ENCODE data around the gene TKTL1. TPM values are rescaled to one million over a fixed set of nuclear protein-coding genes. Genes with fewer than 3 reads are reported as not detected.
"Not testable (repeated sequence)": the region's sequence is repeated elsewhere in the genome, so short reads cannot be mapped to it uniquely, and the experiment has no call there.

The TKTL1 gene
- total RNA-seq, 1 experiment from 2014 or later = not detected

DNA sequence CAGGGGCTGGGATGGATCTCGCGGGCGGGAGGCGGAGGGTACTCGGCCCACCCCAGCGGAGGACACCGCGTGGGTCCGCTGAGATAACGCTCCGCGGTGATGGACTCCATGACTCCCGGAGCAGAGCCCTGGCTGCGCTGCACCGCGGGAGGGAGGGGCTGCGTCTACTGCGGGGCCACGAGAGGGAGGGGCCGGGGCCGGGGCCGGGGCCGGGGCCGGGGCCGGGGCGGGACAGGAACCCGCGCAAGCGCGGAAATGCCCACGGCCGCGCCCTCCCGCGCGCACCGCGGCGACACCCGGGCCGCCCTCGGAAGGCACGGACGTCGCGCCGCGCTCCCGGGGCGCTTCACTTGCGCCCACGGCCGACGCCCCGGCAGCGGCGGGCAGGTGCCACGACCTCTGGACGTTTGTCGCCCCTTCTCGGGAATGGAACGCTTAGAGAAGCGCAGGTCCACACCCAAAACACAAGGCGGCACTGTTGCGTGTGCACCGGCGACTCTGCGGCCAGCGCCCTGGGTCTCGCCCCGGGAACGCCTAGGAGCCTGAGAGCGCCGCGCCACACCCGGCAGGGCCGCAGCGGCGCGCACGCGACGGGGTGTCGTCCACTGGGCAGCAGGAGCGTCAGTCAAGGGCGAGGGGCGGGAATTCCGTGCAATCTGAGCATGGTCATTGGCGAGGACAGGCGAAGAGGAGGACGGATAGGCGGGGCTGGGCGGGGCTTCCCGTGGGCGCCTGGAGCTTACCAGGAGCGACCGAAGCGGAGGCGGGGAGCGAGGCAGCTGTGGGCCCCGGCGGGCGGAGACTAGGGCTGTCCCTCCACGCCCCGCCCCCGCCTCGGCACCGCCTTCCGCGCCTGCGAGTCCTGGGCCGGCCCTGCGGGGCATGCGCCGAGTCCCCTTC lies 46.1 kb downstream of the TKTL1 start:
- not testable (repeated sequence) for H3K9me3 ChIP-seq (replicated peaks); H3K4me1 ChIP-seq (replicated peaks); H3K27ac ChIP-seq; H3K4me3 ChIP-seq; DNase-seq (ENCODE audit: low read depth in 1 of 2, low spot score in 2 of 2); H3K36me3 ChIP-seq; H3K27me3 ChIP-seq (replicated peaks)

- not testable (repeated sequence) for H3K4me1 ChIP-seq (replicated peaks); H3K36me3 ChIP-seq; H3K4me3 ChIP-seq; H3K27me3 ChIP-seq (replicated peaks); H3K9me3 ChIP-seq (replicated peaks); H3K27ac ChIP-seq; DNase-seq (ENCODE audit: low read depth in 1 of 2, low spot score in 2 of 2)
Observed at GRCh38 chrX:154343063-154343462, 47.5 kb downstream of the TKTL1 start.

DNA sequence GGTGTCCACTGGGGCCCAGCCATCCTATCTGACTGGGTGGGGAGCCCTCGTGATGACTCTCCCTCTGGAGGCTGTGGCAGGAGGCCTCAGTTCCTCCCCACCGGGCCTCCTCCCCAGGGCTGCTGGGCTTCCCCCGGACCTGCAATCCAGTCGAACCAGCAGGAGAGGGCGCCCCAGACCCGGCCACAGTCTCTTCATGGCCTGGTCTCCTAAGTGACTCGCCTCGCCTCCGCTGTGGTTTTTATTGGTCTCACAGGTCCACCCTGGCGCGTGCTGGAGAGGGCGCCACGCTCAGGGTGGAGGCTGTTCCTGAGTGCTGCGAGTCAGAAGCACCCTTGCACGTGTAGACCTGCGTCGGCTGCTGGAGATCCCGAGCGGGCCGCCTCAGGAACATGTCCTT lies 48.0 kb downstream of the TKTL1 start:
- DNase-seq (ENCODE audit: low read depth in 1 of 2, low spot score in 2 of 2); H3K36me3 ChIP-seq; H3K27me3 ChIP-seq (replicated peaks); H3K27ac ChIP-seq; H3K9me3 ChIP-seq (replicated peaks); H3K4me3 ChIP-seq: not testable (repeated sequence)
- peaks cover 15% of the 10 kb centered on the region for H3K4me1 ChIP-seq (replicated peaks)

DNA sequence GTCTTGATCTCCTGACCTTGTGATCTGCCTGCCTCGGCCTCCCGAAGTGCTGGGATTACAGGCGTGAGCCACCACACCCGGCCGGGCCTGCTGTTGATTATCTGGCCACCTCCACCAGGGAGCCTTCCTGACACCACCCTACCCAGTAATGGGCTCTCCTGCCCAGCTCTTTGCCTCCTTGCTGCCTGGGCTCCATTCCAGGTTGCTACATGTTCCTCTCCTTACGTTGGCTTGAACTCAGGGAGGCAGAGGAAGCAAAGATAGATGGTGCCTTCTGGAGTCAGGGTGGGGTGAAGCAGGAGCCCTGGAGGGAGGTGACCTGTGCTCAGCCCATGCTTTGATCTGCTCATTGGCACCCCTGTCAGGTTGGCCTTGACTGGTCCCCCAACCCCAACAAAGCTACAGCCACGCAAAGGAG lies 52.5 kb downstream of the TKTL1 start:
- Histone ChIP-seq H3K27me3 (replicated peaks) (no peaks in the 10 kb centered on the region), H3K27ac (no peak overlapping the region), H3K36me3 (peaks cover 53% of the 10 kb centered on the region), H3K4me3 (no peak overlapping the region), H3K4me1 (replicated peaks) (peaks cover 44% of the 10 kb centered on the region), H3K9me3 (replicated peaks) (no peaks in the 10 kb centered on the region; the same call in 1 of the 2 replicates)
- DNase-seq (ENCODE audit: low read depth in 1 of 2, low spot score in 2 of 2) = no peak

- Histone ChIP-seq H3K27ac (no peak overlapping the region), H3K9me3 (replicated peaks) (no peaks in the 10 kb centered on the region; the same call in 1 of the 2 replicates), H3K4me3 (no peak overlapping the region), H3K4me1 (replicated peaks) (peaks cover 44% of the 10 kb centered on the region), H3K27me3 (replicated peaks) (no peaks in the 10 kb centered on the region), H3K36me3 (peaks cover 59% of the 10 kb centered on the region)
- DNase-seq (ENCODE audit: low read depth in 1 of 2, low spot score in 2 of 2) = no peak
Observed at GRCh38 chrX:154348646-154349358, 53.2 kb downstream of the TKTL1 start.

DNA sequence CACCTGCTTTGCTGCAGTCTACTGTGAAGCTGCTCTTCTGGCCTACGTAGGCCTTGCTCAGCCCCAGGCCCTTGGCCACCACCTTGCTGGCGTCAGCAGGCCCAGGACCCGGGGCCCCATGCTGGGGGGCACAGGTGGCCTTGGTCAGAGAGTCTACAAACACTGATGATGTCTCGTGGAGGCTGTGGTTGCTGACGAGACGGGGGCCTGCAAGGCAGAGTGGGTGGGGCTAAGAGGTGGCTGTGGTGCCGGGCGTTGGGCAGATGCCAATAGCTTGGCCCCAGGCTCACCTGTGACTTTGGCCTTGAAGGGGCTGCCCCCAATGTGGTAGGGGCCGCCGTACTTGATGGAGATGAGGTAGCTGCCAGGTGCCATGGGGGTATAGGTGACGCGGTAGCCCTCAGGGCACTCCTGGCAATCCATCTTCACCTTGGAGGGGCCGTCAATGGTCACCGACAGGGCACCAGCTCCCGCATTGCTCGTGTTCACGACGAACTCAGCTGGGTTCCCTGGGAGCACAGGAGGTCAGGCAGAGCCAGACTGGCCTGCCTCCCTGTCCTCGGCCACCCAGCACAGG lies 53.9 kb downstream of the TKTL1 start:
- H3K36me3 ChIP-seq = peaks cover 66% of the 10 kb centered on the region
- H3K4me1 ChIP-seq (replicated peaks) = peaks cover 44% of the 10 kb centered on the region
- DNase-seq (ENCODE audit: low read depth in 1 of 2, low spot score in 2 of 2) = no peak
- no peak overlapping the region for H3K4me3 ChIP-seq
- no peaks in the 10 kb centered on the region for H3K27me3 ChIP-seq (replicated peaks)
- H3K27ac ChIP-seq = no peak overlapping the region
- H3K9me3 ChIP-seq (replicated peaks) = no peaks in the 10 kb centered on the region; the same call in 1 of the 2 replicates

DNA sequence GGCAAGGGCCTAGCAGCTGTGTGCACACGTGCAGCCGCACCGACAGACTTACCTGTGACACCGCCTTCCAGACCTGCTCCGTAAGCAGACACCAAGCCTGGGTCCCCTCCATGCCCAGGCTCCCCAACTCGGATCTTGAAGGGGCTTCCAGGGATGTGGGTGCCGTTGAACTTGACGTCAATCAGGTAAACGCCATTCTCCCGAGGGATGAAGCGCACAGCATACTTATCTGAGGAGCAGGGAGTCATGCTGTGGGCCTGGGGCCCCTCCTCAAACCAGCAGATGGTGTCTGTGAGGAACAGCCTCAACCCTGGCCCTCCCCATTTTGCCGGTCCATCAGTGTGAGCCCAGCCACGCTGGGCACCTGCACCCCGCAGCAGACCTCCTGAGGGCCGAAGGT lies 54.4 kb downstream of the TKTL1 start:
- no peak for DNase-seq (ENCODE audit: low read depth in 1 of 2, low spot score in 2 of 2)
- Histone ChIP-seq H3K4me3 (no peak overlapping the region), H3K9me3 (replicated peaks) (no peaks in the 10 kb centered on the region; the same call in 1 of the 2 replicates), H3K4me1 (replicated peaks) (peaks cover 44% of the 10 kb centered on the region), H3K27me3 (replicated peaks) (no peaks in the 10 kb centered on the region), H3K36me3 (peaks cover 71% of the 10 kb centered on the region), H3K27ac (no peak overlapping the region)

DNA sequence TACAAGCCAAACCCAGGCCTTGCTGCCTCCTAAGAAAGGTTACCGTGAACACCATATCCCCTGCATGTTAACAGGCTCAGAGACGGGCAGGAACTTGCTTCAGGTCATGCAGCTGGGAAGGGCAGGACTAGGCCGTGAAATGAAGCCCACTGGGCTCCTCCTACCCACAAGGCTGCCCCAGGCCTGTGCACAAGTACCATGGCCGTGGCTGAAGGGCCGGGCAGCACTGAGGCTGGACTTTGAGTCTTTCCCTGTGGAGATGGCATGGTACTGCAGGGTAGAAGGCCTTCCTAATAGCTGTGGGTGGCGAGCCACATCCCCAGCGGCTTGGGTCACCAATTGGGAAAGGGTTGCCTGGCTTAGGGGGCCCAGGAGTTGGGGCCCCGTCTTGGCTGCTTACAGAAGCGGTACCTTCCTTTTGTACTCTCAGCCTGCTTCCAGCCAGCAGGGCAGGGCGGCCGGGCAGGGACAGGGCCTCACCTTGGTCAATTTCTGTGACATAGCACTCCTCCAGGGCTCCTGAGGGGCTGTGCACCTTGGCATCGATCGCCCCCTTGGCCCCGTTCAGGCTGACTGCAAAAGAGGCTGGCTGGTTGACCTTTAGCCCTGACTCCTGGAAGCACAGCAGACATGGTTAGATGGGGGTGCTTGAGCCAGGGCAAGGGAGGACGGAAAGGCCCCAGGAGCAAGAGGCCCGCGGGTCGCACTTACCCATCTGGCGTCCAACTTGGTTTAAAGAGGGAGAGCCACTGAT lies 55.0 kb downstream of the TKTL1 start:
- DNase-seq (ENCODE audit: low read depth in 1 of 2, low spot score in 2 of 2) = no peak
- no peak overlapping the region for H3K4me3 ChIP-seq
- peaks cover 44% of the 10 kb centered on the region for H3K4me1 ChIP-seq (replicated peaks)
- no peaks in the 10 kb centered on the region; the same call in 1 of the 2 replicates for H3K9me3 ChIP-seq (replicated peaks)
- H3K27me3 ChIP-seq (replicated peaks) = no peaks in the 10 kb centered on the region
- peaks cover 77% of the 10 kb centered on the region for H3K36me3 ChIP-seq
- no peak overlapping the region for H3K27ac ChIP-seq

DNA sequence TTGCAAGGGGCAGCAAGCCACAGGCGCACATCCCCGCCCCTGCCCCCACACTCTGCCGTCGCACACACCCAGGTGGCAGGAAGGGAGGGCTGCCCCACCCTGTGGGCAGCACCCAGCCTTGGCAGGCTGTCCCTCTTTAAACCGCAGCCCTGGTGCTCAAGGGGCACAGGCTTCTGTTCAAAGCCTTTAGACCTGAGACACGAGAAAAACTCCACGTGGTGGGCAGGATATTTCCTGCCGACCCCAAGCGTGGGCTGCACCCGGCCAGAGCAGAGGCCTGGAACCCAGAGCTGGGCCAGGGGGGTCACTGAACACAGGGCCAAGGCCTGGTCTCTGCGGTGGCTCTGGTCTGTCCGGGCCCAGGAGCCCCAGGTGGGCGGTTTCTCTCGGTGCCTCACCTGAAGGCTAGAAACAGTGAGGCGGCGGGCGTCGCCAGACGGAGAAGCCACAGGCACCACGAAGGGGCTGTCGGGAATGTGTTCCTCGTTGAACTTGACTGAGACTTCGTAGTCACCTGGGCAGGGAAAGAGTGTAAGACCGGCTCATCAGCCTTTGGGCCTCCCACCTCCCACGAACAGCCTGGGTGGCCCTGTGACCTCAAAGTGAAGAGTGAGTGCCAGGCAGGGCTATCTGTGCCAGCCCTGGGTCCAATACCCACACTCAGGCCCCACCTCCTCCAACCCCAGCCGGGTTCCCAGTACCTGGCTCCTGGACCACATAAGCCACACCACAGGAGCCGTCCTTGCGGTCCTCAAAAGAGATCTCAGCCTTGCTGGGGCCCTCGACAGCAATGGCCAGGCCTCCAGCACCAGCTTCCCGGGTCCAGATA lies 55.8 kb downstream of the TKTL1 start:
- Histone ChIP-seq H3K27ac (no peak overlapping the region), H3K9me3 (replicated peaks) (no peaks in the 10 kb centered on the region; the same call in 1 of the 2 replicates), H3K27me3 (replicated peaks) (no peaks in the 10 kb centered on the region), H3K36me3 (peaks cover 85% of the 10 kb centered on the region), H3K4me1 (replicated peaks) (peaks cover 44% of the 10 kb centered on the region), H3K4me3 (no peak overlapping the region)
- DNase-seq (ENCODE audit: low read depth in 1 of 2, low spot score in 2 of 2) = no peak

GRCh38 chrX:154352012-154352401 lies 56.4 kb downstream of the TKTL1 start:
- H3K27me3 ChIP-seq (replicated peaks) = no peaks in the 10 kb centered on the region
- H3K4me3 ChIP-seq = no peak overlapping the region
- peaks cover 43% of the 10 kb centered on the region for H3K4me1 ChIP-seq (replicated peaks)
- H3K27ac ChIP-seq = no peak overlapping the region
- no peak for DNase-seq (ENCODE audit: low read depth in 1 of 2, low spot score in 2 of 2)
- H3K36me3 ChIP-seq = peaks cover 91% of the 10 kb centered on the region
- H3K9me3 ChIP-seq (replicated peaks) = no peaks in the 10 kb centered on the region; the same call in 1 of the 2 replicates

GRCh38 chrX:154352466-154352865 lies 56.9 kb downstream of the TKTL1 start:
- Histone ChIP-seq H3K4me3 (no peak overlapping the region), H3K36me3 (peaks cover 96% of the 10 kb centered on the region), H3K9me3 (replicated peaks) (no peaks in the 10 kb centered on the region), H3K27ac (no peak overlapping the region), H3K27me3 (replicated peaks) (no peaks in the 10 kb centered on the region), H3K4me1 (replicated peaks) (peaks cover 38% of the 10 kb centered on the region)
- no peak for DNase-seq (ENCODE audit: low read depth in 1 of 2, low spot score in 2 of 2)

DNA sequence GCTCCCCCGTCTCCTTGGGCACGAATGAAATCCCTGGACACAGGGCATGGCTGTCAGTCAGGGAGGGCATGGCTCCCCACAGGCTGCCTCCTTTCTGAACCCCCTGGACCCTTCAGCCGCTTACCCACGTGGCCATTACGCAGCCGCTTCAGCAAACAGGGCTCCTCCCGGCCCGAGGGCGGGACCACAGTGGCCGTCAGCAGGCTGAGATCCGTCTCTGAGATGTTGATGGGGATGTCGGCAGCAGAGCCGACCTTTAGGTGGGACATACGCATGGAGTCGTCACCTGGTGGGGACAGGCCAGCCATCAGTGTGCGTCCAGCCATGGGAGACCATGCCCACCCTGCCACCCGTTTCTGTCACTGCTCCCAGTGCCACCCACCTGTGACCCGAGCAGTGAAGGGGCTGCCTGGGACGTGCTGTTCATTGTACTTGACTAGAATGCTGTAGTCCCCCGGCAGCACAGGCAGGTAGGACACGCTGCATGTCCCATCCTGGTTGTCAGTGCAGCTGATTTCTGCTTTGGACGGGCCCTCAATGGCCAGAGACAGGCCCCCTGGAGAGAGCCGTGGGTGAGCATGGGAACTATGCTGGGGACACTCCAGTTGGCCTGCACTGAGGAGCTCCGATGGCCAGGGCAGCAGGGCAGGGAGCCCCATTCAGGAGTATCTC lies 57.7 kb downstream of the TKTL1 start:
- Histone ChIP-seq H3K4me1 (replicated peaks) (peaks cover 32% of the 10 kb centered on the region), H3K4me3 (no peak overlapping the region), H3K9me3 (replicated peaks) (no peaks in the 10 kb centered on the region), H3K27me3 (replicated peaks) (no peaks in the 10 kb centered on the region), H3K36me3 (peaks cover 100% of the 10 kb centered on the region), H3K27ac (no peak overlapping the region)
- DNase-seq (ENCODE audit: low read depth in 1 of 2, low spot score in 2 of 2) = no peak
